ENCODE measurements around the gene CNGA4.
"Not testable (repeated sequence)": the region's sequence is repeated elsewhere in the genome, so short reads cannot be mapped to it uniquely, and the experiment has no call there.

CNGA4 gene

DNA sequence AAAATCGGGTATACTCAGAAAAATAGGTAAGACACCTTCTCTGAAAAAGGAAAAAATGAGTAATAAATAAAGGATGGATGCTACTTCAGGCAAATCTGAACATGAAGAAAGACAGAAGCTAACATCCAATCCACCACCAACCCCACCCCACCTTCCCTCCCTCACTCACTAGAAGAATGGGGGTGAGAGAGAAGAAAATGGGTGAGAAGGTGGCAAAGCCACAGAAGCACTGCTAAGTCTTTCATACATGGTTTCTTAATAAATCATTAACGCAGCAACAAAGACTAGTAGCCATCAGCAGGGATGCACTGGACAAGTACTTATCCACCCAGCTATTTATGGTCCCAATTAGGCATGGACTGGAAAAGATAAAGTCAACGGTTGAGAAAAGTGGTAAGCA lies 10.4 kb upstream of the CNGA4 start:
- DNase-seq, result no peak

DNA sequence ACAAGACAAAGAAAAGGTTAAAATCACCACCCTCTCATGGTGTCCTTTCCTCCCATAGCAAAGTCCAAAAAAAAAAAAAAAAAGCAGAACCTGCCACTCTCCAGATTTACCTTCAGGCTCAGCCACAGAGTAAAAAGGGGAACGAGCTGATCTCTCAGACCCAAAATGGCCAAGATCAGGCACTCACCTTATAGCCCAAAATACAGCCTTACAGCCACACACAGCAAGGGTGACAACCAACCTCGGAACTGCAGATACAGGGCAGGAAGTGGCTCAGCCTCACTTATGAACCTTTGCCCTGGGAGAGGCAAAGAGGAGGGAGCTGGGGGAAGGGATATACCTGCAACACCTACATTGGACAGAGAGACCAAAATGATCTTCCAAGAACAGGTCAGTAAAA lies 9.0 kb upstream of the CNGA4 start:
- DNase-seq, result no peak

DNA sequence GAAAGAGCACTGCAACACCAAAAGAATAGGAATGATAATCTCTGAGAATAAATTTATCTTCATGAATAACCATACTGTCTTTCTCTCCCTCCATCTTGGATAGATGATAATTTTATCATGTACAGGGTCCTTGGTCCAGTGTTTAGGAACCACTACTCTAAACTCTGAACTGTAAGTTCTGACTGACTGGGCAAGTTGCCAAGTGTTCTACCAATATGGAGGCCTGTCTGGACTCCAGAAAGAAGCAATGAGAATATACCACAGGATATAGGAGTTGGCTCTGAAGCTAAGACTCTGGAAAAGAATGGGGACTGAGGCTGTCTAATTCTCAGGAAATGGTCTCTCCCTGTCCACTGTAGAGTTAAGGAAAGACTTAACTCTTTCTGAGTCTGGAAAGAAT lies 6.0 kb upstream of the CNGA4 start:
- no peak for DNase-seq

DNA sequence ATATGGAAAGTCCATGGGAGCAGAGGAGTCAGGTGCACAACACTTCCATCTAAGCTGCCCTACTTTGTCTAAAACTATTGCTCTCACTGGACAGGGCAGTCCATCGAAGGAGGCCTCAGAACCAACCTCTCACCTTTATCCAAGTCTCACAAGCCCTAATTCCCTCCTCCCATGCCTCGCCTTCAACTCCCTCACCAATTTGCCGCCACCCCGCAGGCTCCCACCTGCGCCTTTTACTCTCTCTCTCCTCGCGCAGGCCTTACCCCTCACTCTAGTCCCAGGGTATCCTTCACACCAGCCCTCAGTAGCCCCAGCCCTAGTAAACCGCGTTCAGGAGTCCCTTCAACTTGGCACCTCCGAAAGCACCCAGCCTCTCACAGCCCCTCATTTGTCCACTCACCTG lies 4.9 kb upstream of the CNGA4 start:
- peak in 1 of 2 experiments; percentile 50 for DNase-seq

DNA sequence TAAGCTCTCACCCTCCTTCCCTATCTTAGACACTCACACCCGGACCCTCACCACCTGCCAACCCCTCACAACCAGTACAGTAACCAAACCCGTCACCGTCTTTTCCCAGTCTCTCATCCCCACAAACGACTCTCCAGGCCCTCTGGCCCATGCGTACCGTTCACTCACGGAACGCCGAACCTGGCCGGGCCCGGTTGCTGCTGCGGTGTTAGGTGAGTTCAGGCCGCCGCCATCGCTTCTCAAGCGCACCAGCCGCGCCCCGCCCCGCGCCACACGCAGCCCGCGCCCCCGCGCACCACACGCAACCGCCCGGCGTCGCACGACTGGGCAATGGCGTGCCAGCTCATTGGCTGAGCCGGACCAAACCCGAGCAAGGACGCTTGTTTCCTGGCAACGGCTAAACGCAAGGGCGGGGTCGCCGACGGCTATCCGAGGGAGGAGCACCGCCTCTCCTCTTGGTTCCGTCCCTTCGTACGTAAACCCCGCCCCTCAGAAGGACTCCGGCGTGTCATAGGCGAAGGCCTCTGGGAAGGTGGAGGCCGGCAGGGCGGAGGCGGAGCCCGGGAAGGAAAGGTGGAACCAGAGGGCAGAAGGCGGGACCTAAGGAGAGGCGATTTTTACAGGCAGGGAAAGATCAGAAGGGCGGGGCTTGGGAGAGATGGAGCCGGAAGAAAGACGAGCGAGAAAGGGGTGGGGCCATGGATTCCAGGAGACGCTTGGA lies 4.3 kb upstream of the CNGA4 start, which contains the start of gene FHIP1B:
FHIP1B (minus strand) TSS at position 250 of the 721 bp plus-strand sequence. CDS start 10,120 bp downstream, outside the sequence.
- peak; percentile 100 for DNase-seq

DNA sequence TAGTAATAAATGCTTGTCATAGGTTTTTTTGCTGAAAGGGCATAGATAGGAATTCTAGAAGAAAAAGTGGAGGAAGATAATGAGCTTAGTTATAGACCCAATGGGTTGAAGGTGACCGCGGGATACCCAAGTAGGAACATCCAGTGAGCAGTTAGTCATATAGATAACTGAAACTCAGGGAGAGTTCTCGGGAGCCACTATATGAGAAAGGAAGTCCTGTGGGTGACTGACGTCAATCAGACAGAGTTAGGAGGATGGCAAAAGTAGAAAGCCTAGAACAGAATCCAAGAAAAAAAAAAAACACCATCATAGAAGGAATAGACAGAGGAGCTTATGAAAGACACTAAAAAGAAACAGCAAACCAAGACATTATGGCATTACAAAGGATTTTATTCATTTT lies 1.6 kb upstream of the CNGA4 start:
- DNase-seq, result no peak

DNA sequence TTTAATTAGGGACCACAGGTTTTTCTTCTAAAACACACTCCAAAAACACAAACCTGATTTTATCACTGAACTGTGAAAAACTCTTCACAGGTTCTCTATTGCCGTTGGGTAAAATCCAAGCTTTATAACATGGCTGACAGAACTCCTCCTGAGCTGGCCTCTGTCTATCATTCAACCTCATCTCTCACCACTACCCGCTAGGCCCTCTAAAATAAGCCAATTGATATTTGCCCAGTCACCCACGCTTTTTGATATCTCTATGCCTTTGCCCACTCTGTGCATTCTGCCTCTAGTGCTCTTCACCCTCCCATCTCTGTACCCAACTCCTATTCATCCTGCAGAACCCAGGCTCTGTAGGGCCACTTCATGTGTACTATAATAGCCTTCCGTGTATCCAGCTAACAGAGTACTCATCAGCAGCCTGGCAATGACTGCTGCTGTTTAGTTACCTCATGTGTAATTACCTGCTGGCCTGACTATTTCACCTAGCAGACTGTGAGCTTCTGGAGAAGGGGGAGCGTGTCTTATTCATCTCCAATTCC lies 1.1 kb upstream of the CNGA4 start:
- DNase-seq, result no peak

DNA sequence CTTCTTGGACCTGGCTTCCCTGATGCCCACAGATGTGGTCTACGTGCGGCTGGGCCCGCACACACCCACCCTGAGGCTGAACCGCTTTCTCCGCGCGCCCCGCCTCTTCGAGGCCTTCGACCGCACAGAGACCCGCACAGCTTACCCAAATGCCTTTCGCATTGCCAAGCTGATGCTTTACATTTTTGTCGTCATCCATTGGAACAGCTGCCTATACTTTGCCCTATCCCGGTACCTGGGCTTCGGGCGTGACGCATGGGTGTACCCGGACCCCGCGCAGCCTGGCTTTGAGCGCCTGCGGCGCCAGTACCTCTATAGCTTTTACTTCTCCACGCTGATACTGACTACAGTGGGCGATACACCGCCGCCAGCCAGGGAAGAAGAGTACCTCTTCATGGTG lies 1.2 kb downstream of the CNGA4 start:
- no peak for DNase-seq

DNA sequence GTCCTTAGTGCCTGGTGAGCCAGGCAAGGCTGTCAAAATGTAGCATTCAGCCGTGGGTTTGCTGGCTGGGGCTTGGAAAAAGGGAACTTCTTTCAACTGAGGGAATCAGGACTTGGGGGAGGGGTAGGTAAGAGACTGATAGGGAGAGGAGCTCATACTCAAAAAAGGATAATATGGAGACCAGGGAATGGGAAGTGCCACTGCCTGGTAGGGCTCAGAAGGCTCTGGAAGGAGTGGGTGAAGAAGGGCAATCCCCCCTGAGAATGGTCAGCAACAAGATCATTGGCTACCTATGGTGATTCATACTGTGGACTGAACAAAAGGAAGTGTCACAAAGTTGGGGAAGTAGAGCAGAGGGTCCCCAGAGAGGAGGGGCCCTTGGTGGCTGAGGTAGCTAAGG lies 1.9 kb downstream of the CNGA4 start:
- DNase-seq, result no peak

DNA sequence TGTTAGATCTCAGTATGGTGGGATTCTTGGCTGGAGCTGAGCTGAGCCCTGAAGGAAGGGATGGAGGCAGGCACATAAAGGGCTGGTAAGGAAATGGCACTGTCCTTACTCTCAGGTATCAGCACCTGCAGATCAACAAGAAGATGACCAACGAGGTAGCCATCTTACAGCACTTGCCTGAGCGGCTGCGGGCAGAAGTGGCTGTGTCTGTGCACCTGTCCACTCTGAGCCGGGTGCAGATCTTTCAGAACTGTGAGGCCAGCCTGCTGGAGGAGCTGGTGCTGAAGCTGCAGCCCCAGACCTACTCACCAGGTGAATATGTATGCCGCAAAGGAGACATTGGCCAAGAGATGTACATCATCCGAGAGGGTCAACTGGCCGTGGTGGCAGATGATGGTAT lies 2.4 kb downstream of the CNGA4 start:
- no peak for DNase-seq

DNA sequence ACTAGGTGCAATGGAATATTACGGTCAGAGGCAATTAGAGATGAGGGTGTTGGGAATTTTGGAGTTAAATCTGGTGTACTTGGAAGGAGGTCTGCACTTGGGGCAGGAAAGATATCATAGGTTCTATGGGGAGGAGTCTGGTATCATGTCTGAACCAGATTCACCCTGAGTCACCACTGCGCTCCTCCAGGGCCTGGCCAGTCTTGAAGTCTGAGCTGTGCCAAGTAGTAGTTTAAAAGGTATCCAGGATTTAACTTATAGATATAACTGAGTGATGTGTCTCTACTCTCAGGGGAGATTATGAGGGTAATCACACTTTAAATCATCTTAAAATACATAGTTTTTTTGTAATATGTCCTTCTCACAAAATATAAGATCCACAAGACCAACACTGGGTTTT lies 6.6 kb downstream of the CNGA4 start:
- DNase-seq, result no peak

DNA sequence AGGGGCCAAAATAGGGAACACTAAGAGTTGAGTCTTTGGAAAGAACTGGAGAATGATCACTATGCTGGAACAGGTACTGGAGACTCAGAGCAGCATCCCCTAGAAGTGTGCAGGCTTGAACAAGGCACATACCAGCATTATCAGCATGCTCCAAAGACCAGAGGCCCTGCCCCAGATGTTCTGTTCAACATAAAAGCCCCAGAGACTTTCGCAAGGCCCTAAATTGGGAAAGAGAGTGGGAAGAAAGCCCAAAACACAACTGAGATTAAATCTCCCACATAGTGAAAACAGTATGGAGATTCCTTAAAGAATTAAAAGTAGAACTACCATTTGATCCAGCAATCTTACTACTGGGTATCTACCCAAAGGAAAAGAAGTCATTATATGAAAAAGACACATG lies 9.4 kb downstream of the CNGA4 start:
- no peak for DNase-seq

DNA sequence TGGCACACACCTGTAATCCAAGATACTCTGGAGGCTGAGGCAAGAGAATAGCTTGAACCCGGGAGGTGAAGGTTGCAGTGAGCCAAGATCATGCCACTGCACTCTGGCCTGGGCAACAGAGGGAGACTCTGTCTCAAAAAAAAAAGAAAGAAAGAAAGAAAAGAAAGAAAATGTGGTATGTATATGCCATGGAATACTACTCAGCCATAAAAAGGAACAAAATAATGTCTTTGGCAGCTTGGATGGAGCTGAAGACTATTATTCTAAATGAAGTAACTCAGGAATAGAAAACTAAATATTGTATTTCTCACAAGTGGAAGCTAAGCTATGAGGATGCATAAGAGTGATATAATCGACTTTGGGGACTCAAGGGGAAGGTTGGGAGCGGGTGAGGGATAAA lies 10.0 kb downstream of the CNGA4 start:
- DNase-seq, result not testable (repeated sequence)

DNA sequence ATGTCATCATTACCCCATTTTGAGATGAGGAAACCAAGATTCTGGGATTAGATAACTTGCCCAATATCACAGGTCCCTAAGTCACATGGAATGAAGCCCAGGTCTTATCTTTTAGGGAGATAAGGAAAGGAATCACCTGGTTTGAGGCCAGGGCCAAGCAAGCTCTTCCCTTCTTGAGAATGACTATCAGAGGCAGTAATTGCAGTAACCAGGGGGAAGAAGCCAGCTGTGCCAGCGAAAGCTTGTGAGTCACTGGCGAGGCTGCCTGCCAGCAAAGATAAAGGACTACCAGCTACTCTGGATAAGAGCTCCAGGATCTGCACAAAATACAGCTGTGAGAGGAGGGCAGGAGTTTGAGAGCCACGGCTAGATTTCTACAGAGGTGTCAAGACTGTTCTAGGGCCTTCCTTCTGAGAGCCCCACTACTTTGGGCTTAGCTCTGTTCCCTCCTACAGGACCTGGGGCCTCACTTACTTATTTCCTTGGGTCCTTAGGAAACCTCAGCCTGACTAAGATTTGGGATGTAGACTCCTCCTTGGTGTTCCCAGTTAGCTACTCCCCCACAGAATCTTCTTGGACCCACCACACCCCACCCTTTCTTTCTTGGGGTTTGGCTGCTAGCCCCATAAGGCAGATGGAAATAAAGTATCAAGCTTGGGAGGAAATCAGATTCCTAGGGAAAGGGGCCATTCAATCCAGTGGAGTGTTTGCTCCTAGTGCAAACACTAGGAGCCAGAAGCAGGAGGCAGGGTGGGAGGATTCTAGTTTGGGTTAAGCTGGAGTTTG lies 11.1 kb downstream of the CNGA4 start:
- no peak for DNase-seq

DNA sequence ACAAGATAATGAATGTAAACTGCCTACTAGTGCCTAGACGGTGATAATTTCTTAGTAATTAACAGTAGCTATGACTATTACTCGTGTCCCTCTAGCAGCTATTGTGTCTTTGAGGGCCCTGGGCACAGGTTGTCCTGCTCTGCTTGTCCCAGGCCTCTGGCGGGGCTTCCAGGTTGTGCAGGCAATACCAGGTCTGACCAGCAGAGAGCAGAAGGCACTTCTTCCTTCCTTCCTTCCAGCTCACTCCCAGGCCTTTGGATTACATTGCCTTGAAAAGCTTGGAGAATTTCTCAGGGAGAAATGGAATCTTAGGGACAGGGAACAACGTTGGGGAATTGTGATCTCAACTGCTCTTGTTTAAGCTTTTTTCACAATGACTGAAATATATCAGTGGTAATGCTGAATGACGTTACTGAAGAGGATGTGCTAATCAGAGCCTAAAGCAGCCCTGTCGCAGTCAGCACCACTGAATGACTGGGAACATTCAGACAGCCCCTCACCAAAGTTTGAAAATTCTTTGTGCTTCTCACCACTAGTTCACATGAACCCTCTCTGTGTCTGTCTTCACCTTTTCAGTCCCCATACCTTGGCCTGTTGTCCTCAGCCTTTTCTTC lies 12.3 kb downstream of the CNGA4 start:
- peak; percentile 48 to 85 for DNase-seq

DNA sequence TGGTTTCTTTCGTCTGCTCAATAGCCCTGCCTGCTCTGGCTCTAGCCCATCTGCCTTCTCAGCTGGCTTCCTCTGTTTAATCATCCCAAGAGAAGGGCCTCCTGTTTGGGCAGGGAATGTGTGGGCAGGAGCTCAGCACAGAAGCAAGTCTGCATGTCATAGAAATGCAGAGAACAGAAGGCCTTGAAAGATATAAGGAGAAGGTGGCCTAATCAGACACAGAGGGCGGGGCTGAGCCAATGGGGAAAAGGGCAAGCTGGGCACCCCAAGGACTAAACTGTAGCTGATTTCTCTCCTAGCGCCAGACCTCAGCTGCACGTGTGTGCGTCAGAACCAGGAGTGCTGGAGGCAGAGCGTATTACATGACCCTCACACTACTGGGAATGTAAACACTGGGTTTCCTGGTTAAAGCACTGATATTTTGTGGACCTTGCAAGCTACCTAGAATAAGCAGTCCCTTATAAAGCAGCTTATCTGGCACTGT lies 13.1 kb downstream of the CNGA4 start:
- no peak for DNase-seq

DNA sequence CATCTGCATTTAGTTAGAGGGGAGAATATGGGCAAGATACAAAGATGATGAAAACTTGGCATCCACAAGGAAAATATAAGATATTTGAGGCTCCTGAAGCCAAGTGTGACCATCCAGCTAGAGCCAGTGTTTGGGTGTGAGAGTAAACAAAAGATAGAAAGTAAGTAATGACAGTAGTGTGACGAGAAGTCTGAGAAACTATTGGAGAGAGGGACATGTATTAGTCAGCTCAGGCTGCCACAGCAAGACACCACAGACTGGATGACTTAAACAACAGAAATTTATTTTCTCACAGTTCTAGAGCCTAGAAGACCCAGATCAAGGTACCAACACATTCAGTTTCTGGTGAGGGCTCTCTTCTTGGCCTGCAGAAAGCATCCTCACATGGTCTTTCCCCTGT lies 14.3 kb downstream of the CNGA4 start:
- DNase-seq, result no peak

DNA sequence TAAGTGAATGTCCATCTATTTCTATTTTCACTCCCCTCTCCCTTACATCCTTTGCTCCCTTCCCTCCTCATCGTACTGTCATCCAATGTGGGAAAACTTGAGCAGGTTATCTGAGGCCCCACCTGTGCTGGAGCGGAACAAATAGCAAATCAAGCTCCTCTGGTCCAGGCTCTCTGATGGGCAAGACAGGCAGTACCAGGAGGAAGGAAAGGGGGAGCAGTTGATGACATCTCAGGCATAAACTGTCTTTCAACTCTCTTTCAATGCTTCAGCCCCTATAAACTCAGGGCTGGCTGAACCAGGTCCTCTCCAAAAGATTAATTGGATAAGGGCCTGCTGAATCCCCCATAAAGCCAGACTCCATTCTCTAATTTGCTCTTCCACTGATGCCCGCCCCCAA lies 19.3 kb downstream of the CNGA4 start:
- DNase-seq, result no peak

DNA sequence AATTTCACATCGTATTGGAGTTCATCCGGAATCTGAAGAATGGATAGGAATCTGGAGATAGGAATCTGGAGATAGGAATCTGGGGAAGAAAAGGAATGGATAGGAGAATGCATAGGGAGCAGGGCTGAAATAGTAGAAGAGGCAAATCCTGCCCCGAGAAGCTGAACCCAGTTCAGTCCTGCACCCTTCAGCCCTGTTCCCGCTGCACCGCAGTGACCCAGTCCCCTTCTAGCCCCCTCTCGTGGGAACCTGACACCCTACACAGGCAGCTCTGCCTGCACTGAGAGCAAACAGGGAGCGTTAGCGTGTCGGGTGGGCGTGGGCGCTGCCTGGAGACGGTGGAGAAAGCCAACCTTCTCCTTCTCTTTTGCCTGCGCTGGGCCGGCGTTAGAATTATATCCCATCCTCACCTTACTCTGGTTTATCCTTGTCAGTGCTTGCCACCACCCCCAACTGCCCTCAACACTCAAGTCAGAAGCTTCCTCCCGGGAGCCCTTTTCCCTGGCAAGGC lies 19.7 kb downstream of the CNGA4 start:
- DNase-seq, result peak in 1 of 2 experiments; percentile 33

DNA sequence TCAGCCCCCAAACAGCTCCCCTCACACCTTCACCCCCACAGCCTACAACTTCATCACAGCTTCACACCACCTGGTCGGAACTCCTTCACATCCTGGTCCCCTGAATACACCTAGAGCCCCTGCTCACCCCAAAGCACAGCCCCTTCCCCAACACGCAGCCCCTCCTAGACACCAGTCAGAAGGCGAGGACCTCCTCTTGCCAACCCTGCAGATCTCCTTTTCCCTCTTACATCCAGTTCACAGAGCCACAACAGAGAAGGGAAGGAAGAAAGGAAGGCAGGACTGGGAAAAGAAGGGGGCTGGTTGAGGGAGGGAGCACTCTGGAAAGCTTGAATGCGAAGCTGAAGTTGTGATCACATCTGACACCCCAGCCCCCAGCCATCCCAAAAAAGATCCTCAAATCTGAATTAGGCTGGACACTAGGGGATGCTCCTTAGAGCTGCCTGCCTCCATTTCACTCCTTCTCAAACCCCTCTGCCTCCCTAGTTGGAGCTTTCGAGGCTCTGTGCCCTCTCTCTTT lies 21.4 kb downstream of the CNGA4 start:
- no peak for DNase-seq

DNA sequence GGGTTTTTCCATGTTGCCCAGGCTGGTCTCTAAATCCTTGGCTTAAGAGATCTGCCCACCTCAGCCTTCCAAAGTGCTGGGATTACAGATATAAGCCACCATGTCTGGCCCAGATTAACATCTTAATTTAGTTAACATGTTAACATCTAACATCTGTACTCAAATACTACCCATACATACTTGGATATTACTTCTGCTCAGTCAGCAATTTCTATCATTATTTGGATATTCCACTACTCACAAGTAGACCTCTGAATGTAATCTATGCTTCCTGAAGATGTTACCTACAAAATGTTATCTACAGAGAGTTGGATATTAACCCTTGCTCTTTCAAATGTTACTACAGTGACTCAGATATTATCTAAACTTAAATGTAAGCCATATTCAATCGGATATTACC lies 24.8 kb downstream of the CNGA4 start:
- DNase-seq, result no peak

DNA sequence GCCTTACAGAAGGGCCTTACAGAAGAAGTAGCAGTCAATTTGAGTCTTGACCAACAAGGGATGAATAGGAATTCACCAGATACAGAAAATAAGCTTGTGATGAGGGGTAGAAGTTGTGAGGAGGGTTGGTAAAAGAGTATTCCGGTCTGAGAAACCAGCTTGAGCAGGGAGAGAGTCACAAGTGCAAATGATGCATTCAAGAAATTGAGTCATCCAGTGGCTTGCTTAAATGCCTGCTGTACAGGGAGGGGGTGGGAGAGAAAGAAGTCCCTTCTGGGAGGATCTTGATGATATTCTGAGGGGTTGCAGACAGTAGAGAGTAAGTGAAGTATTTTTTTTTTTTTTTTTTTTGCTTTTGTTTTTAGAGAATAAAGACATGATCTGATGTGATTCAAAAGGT lies 29.9 kb downstream of the CNGA4 start:
- no peak for DNase-seq

DNA sequence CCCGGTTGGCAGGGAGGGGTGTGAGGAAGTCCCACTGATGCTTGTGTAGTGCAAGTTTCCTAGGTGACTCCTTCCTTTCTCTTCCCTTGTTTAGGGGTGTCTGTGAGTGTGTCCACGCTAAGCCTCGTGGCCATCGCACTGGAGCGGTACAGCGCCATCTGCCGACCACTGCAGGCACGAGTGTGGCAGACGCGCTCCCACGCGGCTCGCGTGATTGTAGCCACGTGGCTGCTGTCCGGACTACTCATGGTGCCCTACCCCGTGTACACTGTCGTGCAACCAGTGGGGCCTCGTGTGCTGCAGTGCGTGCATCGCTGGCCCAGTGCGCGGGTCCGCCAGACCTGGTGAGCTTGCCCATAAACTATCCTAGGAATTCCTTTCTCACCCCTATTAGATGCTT lies 31.1 kb downstream of the CNGA4 start:
- DNase-seq, result peak in 1 of 2 experiments; percentile 9

Measured in NCI-H526 (cell line).